ENCODE results near the gene PRDM2.

The PRDM2 gene

DNA sequence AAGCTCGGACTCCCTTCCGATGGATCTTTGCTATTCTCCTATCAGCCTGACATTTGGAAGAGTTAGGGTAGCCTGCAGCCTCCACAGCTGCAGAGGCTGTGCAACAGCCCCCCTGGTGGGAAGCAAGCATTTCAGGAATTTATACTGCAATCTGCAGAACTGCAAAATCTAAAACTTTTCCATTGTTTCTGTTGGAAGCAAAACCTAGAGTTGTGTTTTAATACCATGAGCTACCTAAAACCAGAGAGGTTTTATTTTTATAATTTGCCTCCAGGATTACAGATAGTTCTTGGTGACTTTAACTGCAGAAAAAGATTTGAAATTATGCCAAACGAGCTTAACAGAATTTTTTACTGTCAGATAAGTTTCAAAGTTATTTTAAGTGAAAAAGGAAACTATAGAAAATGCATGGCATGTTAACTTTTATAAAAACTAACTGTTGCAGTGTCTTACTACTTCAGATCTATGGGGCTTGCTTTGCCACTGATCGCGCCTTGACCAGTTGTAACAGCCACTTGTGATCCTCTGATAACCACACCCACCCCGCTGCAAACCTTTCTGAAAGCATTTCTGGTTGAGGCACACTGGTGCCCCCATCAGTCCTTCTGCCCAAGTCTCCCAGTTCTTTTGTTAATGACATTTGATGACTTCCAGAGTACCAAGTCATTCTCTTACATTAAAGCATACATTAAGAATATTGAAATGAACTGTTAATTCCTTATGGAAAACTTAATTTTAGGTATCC is 64.8 kb downstream of the PRDM2 start:
- FAIRE-seq: peak; percentile 66

DNA sequence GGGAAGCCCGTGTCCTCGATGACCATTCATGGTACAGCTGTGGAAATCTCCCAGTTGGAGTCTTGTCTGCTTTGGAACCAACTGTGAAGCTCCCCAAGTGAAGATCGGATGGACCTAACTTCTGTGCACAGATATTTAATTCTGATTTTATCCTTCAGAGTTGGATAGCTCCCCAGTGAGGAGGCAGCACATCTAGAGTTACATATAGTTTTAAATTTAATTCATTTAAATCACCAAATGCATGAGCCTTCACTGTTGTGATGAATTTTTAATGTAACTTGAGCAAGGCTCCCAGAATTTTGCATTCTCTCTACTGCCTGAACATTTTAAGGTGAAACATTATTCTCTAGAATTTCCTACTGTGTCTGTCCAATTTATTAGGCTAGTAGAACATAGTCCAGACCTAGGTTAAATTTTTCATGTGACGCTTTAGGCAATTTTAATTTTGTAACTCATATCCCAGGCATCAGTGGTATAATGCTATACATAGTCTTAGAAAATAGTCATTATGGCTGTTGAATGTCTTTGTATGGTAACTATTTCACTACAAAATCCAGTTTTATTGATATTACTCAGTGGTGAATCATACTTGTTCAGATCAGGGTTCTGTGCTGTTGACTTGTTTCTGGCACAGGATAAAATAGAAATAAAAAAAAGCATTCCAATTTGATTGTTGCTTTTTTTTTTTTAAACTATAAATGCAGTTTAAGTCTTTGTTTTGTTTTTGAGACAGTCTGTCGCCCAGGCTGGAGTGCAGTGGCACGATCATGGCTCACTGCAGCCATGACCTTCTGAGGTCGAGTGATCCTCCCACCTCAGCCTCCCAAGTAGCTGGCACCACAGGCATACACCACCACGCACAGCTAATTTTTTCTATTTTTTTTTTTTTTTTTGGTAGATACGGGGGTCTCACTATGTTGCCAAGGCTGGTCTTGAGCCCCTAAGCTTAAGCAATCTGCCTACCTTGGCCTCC is 66.9 kb downstream of the PRDM2 start:
- FAIRE-seq: peak; percentile 86

DNA sequence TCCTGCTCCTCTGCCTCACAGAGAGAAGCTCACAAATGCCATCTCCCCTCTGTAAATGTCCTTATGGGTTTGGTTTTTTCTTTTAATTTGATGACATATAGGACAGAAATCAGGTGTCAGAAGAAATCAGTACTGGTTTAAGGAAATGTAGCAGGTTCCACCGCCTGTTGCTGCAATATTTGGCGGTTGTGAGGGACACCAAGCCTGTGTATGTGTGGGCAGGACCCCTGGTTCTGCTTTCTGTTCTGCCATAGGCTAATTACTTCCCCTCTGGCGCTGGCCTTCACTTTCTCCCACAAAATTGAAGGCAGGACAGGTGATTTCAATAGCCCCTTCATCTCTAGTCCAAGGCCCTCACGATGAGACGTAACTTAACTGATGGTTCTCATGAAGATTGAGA is 69.2 kb downstream of the PRDM2 start:
- FAIRE-seq: no peak

GRCh38 chr1:13769830-13770229 is 69.8 kb downstream of the PRDM2 start:
- no peak for FAIRE-seq

GRCh38 chr1:13770743-13771142 is 70.8 kb downstream of the PRDM2 start:
- FAIRE-seq: no peak

GRCh38 chr1:13771745-13772144 is 71.8 kb downstream of the PRDM2 start:
- FAIRE-seq: peak; percentile 77

DNA sequence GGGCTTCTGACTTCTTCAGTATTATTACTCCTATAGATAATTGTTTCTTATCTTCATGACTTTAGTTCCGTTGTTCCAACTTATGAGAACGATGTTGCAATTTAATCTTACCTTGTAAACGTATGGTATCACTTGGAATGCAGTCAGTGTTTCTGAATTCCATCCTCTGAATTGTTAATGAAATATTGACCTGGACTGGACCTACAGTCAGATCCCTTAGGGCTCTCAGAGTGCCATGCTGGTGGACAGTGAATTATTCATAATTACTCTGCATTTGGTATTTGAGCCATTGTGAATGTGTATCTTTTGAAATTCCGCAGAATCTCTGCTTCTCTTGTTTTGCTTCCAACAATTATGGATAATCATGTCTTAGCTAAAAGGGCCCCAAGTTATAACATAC is 72.3 kb downstream of the PRDM2 start:
- FAIRE-seq: no peak

GRCh38 chr1:13774121-13774520 is 74.1 kb downstream of the PRDM2 start:
- FAIRE-seq: no peak

- FAIRE-seq: no peak
Observed at GRCh38 chr1:13775459-13775858, 75.5 kb downstream of the PRDM2 start.

GRCh38 chr1:13775916-13776315 is 75.9 kb downstream of the PRDM2 start:
- FAIRE-seq: no peak

DNA sequence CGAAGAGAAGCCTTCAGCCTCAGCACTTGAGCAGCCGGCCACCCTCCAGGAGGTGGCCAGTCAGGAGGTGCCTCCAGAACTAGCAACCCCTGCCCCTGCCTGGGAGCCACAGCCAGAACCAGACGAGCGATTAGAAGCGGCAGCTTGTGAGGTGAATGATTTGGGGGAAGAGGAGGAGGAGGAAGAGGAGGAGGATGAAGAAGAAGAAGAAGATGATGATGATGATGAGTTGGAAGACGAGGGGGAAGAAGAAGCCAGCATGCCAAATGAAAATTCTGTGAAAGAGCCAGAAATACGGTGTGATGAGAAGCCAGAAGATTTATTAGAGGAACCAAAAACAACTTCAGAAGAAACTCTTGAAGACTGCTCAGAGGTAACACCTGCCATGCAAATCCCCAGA is 78.4 kb downstream of the PRDM2 start:
- FAIRE-seq: no peak

DNA sequence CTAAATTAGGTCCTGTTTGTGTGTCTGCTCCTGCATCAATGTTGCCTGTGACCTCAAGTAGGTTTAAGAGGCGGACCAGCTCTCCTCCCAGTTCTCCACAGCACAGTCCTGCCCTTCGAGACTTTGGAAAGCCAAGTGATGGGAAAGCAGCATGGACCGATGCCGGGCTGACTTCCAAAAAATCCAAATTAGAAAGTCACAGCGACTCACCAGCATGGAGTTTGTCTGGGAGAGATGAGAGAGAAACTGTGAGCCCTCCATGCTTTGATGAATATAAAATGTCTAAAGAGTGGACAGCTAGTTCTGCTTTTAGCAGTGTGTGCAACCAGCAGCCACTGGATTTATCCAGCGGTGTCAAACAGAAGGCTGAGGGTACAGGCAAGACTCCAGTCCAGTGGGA is 79.9 kb downstream of the PRDM2 start:
- FAIRE-seq: no peak

DNA sequence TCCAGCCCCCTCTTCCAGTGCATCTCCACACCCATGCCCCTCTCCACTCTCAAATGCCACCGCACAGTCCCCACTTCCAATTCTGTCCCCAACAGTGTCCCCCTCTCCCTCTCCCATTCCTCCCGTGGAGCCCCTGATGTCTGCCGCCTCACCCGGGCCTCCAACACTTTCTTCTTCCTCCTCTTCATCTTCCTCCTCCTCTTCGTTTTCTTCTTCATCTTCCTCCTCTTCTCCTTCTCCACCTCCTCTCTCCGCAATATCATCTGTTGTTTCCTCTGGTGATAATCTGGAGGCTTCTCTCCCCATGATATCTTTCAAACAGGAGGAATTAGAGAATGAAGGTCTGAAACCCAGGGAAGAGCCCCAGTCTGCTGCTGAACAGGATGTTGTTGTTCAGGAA is 80.8 kb downstream of the PRDM2 start:
- no peak for FAIRE-seq

DNA sequence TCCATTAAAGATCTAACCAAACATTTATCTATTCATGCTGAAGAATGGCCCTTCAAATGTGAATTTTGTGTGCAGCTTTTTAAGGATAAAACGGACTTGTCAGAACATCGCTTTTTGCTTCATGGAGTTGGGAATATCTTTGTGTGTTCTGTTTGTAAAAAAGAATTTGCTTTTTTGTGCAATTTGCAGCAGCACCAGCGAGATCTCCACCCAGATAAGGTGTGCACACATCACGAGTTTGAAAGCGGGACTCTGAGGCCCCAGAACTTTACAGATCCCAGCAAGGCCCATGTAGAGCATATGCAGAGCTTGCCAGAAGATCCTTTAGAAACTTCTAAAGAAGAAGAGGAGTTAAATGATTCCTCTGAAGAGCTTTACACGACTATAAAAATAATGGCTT is 81.2 kb downstream of the PRDM2 start:
- no peak for FAIRE-seq

- peak; percentile 18 for FAIRE-seq
Observed at GRCh38 chr1:13781907-13782633, 82.1 kb downstream of the PRDM2 start.

DNA sequence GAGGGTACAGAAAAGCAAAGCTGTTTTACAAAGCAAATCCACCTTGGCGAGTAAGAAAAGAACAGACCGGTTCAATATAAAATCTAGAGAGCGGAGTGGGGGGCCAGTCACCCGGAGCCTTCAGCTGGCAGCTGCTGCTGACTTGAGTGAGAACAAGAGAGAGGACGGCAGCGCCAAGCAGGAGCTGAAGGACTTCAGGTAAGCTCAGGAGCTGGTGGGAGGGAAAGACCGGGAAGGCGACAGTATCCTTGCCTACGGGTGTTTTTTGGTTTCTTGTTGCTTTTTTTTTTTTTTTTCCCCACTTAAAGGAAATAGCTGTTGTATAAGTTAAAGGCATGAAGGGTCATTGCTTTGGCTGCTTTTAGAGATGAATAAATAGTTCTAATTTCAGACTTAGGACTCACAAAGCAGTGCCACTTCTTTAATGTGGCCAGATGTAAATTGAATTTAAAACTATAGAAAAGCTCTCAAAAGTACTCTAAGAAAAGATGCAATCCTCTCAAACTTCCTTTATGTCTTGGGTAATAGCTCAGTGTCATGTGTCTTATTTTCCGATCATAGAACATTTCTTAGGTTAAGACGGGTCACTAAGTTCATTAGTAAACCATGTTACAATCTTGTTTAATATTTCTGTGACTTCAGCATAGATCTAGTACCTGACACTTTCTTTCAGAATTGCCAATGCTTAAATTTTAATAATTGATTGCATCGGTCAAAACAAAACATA is 82.8 kb downstream of the PRDM2 start:
- no peak for FAIRE-seq

GRCh38 chr1:13783551-13783950 is 83.6 kb downstream of the PRDM2 start:
- no peak for FAIRE-seq

DNA sequence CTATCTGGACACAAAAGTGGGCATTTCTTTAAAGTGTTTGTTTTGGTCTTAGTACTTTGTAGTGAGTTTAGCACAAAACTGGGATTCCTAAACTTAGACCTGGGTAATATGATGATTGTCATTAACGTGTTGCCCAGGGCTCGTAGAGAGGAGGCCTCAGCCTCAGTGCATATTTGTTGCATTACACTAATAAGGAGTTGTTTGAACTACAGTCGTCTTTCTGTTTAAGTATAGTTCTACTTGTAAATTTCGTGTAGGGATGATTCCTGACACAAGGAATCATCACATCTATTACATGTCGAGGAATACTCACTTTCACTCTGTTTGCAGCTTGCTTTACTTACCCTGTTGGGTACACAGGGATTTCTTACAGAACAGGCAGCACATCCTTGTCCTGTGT is 85.0 kb downstream of the PRDM2 start:
- FAIRE-seq: no peak

- FAIRE-seq: no peak
Observed at GRCh38 chr1:13786541-13786940, 86.6 kb downstream of the PRDM2 start.

DNA sequence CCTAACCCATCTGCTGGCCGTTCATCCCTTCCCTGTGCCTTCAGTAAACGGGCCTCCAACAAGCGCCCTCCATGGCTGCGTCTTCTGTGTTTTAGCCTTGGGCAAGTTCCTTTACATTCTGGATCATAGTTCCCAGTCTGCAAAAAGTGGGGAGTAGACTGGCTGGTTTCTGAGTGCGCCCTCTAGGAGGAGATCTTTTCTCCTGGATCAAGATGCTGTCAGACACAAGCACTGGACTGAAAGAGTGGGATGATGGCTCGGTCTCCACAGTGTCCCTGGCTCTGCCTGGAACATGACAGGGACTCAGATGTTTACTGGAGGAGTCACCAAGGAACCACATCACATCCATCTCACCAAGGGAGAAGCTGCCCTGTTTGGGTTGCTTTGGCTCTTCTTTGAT is 88.8 kb downstream of the PRDM2 start:
- FAIRE-seq: no peak

DNA sequence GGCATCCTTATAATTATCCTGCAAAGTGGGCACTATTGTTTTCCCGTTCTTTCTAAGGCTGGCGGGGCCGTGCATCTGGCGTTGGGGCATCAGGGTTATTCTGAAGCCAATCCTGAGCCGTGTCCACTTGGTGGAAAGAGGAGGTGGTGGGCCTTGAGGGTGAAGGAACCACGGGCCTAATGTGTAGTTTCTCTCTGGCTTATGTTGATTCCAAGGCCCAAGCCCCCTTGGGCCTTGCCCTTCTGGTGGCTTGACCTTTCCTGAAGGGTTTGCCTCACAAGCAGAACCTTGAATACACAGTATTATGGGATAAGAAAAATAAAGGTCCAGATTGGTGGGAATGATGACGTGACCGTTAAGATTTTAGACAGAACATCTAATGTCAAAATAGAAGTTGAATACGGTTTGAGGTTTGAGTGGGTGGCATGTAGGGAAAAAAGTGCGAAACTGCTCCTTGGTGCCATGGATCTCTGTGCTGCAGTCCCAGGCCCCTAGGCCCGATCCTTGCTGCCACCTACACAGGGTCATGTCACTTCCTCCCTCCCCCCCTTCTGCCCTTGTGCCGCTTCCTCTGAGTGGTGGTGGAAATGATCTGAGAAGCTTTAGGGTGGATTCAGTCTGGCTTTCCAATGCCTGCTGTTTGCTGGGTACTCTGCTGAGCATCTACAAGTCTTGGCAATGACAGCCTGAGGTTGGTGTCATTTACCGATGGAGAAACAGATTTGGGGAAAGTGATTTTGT is 90.5 kb downstream of the PRDM2 start:
- no peak for FAIRE-seq

- no peak for FAIRE-seq
Observed at GRCh38 chr1:13792419-13792818, 92.4 kb downstream of the PRDM2 start.

Data from endometrium (tissue), 2 donors.